ENCODE results near the gene CDKN1C. TPM values are rescaled to one million over a fixed set of nuclear protein-coding genes. Genes with fewer than 3 reads are reported as not detected.

CDKN1C gene
- total and polyA plus RNA-seq, 2 of the 8 experiments (the other 6 are each of a cell fraction or from before 2014, with no cell fraction given): 12.8 to 14.1 TPM

DNA sequence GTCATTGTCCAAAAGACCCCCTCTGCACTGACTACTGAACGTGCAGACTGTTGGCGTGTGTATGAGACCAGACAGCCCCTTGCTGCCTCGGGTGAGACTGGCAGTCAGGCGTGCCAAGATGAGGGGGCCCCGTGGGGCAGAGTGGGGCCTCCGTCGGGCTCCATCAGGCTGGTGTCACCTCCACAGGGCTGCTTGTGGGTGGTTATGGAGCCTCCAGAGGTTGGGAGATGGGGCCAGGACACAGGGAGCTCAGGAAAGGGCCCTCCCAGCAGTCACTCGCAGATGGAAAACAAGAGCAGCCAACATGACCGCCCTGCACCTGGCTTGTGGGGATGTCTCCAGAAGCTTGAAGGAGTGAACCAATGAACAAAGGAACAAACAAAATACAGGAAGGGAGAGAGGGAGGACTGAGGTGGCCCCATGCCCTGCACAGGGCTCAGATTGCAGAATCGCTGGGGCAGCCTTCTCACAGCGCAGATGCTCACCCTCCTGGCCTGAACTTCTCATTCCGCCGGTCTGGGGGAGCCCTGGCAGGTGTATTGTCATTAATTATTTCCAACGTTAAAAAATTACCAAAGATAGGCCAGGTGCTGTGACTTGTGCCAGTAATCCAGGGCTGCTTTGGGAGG lies 49.1 kb upstream of the CDKN1C start:
- Histone ChIP-seq H2BK20ac (ENCODE audit: low read length) (no peak overlapping the region), H3K4me1 (replicated peaks in 1 of 4; ENCODE audit: control insufficient read depth in 3 of 4, insufficient read depth in 4 of 4, low read length in 3 of 4) (peaks cover 0 to 9% (median 2%) of the 10 kb centered on the region in 4 experiments; a peak in 5 of 7 replicates), H3K23ac (ENCODE audit: insufficient read length) (no peak overlapping the region), H2BK15ac (ENCODE audit: low read length) (no peak overlapping the region), H3K79me1 (ENCODE audit: low read depth, low read length) (no peaks in the 10 kb centered on the region), H2AK5ac (ENCODE audit: low read depth, low read length) (no peak overlapping the region), H4K91ac (replicated peaks; ENCODE audit: insufficient read length, low read length) (no peak overlapping the region), H3K27ac (ENCODE audit: low read depth, low read length) (no peak overlapping the region), H3K4ac (replicated peaks; ENCODE audit: insufficient read length, low read depth, low read length) (no peak overlapping the region), H2BK5ac (ENCODE audit: low read depth, low read length) (no peak overlapping the region), H3K18ac (ENCODE audit: extremely low read depth, low read length) (no peak overlapping the region), H2AFZ (ENCODE audit: low read length) (no peak overlapping the region), H3K9me3 (ENCODE audit: insufficient read depth in 2 of 2, low read depth in 1 of 2, low read length in 1 of 2) (peaks cover 16 to 17% of the 10 kb centered on the region in 2 experiments), H2BK120ac (replicated peaks; ENCODE audit: low read depth, low read length) (no peak overlapping the region), H3K79me2 (ENCODE audit: control insufficient read depth in 1 of 2, insufficient read depth in 2 of 2, low read length in 2 of 2) (no peaks in the 10 kb centered on the region), H2BK12ac (ENCODE audit: low read depth, low read length) (no peak overlapping the region), H3K9ac (replicated peaks in 1 of 4; ENCODE audit: extremely low read depth in 1 of 4, low read depth in 3 of 4, low read length in 3 of 4) (no peak overlapping the region), H3K4me2 (ENCODE audit: insufficient read depth in 1 of 2, low read depth in 2 of 2, low read length in 2 of 2) (no peak overlapping the region), H4K20me1 (replicated peaks in 1 of 2; ENCODE audit: control insufficient read depth in 1 of 2, insufficient read depth in 2 of 2, low read length in 2 of 2) (no peaks in the 10 kb centered on the region), H4K5ac (ENCODE audit: insufficient read length, low read depth, low read length) (no peak overlapping the region), H3K56ac (replicated peaks; ENCODE audit: insufficient read length, low read depth, low read length) (no peak overlapping the region), H3K27me3 (replicated peaks in 1 of 4; ENCODE audit: control insufficient read depth in 3 of 4, extremely low read depth in 1 of 4, insufficient read depth in 3 of 4, low read length in 3 of 4) (peaks cover 2 to 4% (median 4%) of the 10 kb centered on the region in 4 experiments), H3K14ac (ENCODE audit: insufficient read length) (no peak overlapping the region), H3K4me3 (ENCODE audit: extremely low read depth in 1 of 4, insufficient read depth in 2 of 4, low read depth in 3 of 4, low read length in 4 of 4) (no peak overlapping the region), H3K36me3 (ENCODE audit: control insufficient read depth in 2 of 4, insufficient read depth in 4 of 4, low read length in 3 of 4) (no peaks in the 10 kb centered on the region), H3K23me2 (ENCODE audit: low read depth, low read length) (no peaks in the 10 kb centered on the region; the same call in 1 of the 2 replicates), H4K8ac (ENCODE audit: extremely low read depth, insufficient read depth, low read length) (no peak overlapping the region)
- CTCF ChIA-PET (ENCODE audit: partially characterized antibody): interaction anchor here (0.6 to 9.4 kb wide), 5 partner anchors 11 to 434 kb away, joined by 3 to 129 read pairs (median 7); partner anchors contain the start of gene CDKN1C
- FAIRE-seq (no peak), DNase-seq (ENCODE audit: low read depth in 1 of 2, low spot score in 2 of 2) (no peak)
- no peak for TF ChIP-seq RXRA (IDR thresholded peaks at IDR 0.05; ENCODE audit: insufficient read depth, low read depth, low read length)
- no peak for TF ChIP-seq CHD1 (IDR thresholded peaks at IDR 0.05; ENCODE audit: low read depth, low read length)
- TF ChIP-seq NRF1 (IDR thresholded peaks at IDR 0.05; ENCODE audit: low read depth, low read length): no peak
- TF ChIP-seq RAD21 (IDR thresholded peaks at IDR 0.05 in 1 of 2, conservative IDR thresholded peaks at IDR 0.05 in 1 of 2; ENCODE audit: low read depth in 2 of 2, low read length in 2 of 2): no peak
- POLR2A ChIA-PET (ENCODE audit: partially characterized antibody): interaction anchor here (1.7 kb wide), 1 partner anchor 122 kb away, joined by 4 read pairs; the partner anchor contains the start of gene CARS1
- 79% methylated on average over 14 of the region's 14 CpGs; no CpG with 5 or more reads in 1 of the 2 experiments for WGBS, 2 experiments (ENCODE audit: extremely low coverage in 1 of 2, insufficient coverage in 1 of 2, insufficient read length in 1 of 2, insufficient replicate concordance in 2 of 2, low coverage in 1 of 2, low lambda C conversion rate in 2 of 2, missing lambda C conversion rate in 1 of 2)

Measured in H1 (cell line).